MM.1S (cell line): Measurements from ENCODE around the gene NPEPL1.

ENCODE experiments used
- DNase-seq: peaks from one replicate; pipeline ENCODE4 v3.0.0-alpha.2; 2015
- H2AFZ ChIP-seq: fragments of 300-600 bp; sonication (generic); 2 replicates; pipeline ENCODE4 v1.6.0; 2016; ENCODE audit warnings: antibody characterized with exemption, low read length
- H3F3A ChIP-seq: fragments of 300-600 bp; sonication (generic); 2 replicates; pipeline ENCODE4 v1.6.1; 2016; ENCODE audit warnings: mild to moderate bottlenecking, antibody characterized with exemption, low read length, moderate library complexity, mixed read lengths; ENCODE audit not compliant: insufficient read depth
- H3K27ac ChIP-seq: fragments of 300-600 bp; sonication (generic); 2 replicates; pipeline ENCODE4 v1.5.1; 2016; ENCODE audit warnings: mild to moderate bottlenecking, low read length
- H3K27me3 ChIP-seq: fragments of 300-600 bp; sonication (generic); replicated peaks from 2 replicates; pipeline ENCODE4 v1.6.0; 2016; ENCODE audit warnings: low read length; ENCODE audit not compliant: insufficient read depth
- H3K36me3 ChIP-seq: fragments of 300-600 bp; sonication (generic); replicated peaks from 2 replicates; pipeline ENCODE4 v1.6.1; 2016; ENCODE audit warnings: mild to moderate bottlenecking, low read length, mixed read lengths; ENCODE audit not compliant: insufficient read depth
- H3K4me1 ChIP-seq: fragments of 300-600 bp; sonication (generic); 2 replicates; pipeline ENCODE4 v1.6.1; 2016; ENCODE audit warnings: low read length, mixed read lengths
- H3K4me2 ChIP-seq: fragments of 300-600 bp; sonication (generic); 2 replicates; pipeline ENCODE4 v1.6.0; 2016; ENCODE audit warnings: low read depth, low read length
- H3K4me3 ChIP-seq: fragments of 300-600 bp; sonication (generic); 2 replicates; pipeline ENCODE4 v1.5.1; 2016; ENCODE audit warnings: low read length, mixed read lengths
- H3K79me2 ChIP-seq: fragments of 300-600 bp; sonication (generic); 2 replicates; pipeline ENCODE4 v1.6.1; 2016; ENCODE audit warnings: mixed run types, low read length, mixed read lengths
- H3K9ac ChIP-seq: fragments of 300-600 bp; sonication (generic); 2 replicates; pipeline ENCODE4 v1.6.1; 2016; ENCODE audit warnings: low read length, mixed read lengths
- H3K9me2 ChIP-seq: fragments of 300-600 bp; sonication (generic); replicated peaks from 2 replicates; pipeline ENCODE4 v1.6.1; 2016; ENCODE audit warnings: mild to moderate bottlenecking, low read length, mixed read lengths; ENCODE audit not compliant: insufficient read depth
- H3K9me3 ChIP-seq: fragments of 300-600 bp; sonication (generic); replicated peaks from 2 replicates; pipeline ENCODE4 v1.6.1; 2016; ENCODE audit warnings: mild to moderate bottlenecking, low read length, mixed read lengths; ENCODE audit not compliant: insufficient read depth
- H4K20me1 ChIP-seq: fragments of 300-600 bp; sonication (generic); 2 replicates; pipeline ENCODE4 v1.6.1; 2016; ENCODE audit warnings: mild to moderate bottlenecking, low read length, moderate library complexity, mixed read lengths; ENCODE audit not compliant: insufficient read depth
- CTCF ChIP-seq: fragments of 300-600 bp; sonication (generic); IDR thresholded peaks from 2 replicates; pipeline ENCODE4 v1.5.1; 2016; ENCODE audit warnings: antibody characterized with exemption, low read length, mixed read lengths
- EZH2 ChIP-seq: fragments of 300-600 bp; sonication (generic); optimal IDR thresholded peaks from 2 replicates; pipeline ENCODE3; 2017; ENCODE audit warnings: low read depth, mild to moderate bottlenecking, antibody characterized with exemption, low read length, mixed read lengths
- EZH2phosphoT487 ChIP-seq: fragments of 300-600 bp; sonication (generic); IDR thresholded peaks from 2 replicates; pipeline ENCODE4 v1.6.1; 2018; ENCODE audit warnings: antibody characterized with exemption, low read length

The NPEPL1 gene

GRCh38 chr20:58661598-58662473 lies 30.8 kb upstream of the NPEPL1 start:
- Histone ChIP-seq H3K27ac (no peak overlapping the region), H3K4me3 (no peak overlapping the region), H3K36me3 (peaks cover 11% of the 10 kb centered on the region; the same call in 1 of the 2 replicates), H3K79me2 (peaks cover 84% of the 10 kb centered on the region), H2AFZ (no peak overlapping the region), H3F3A (no peaks in the 10 kb centered on the region), H4K20me1 (peaks cover 17% of the 10 kb centered on the region), H3K9me2 (no peaks in the 10 kb centered on the region), H3K27me3 (no peaks in the 10 kb centered on the region), H3K9ac (no peak overlapping the region), H3K9me3 (no peaks in the 10 kb centered on the region), H3K4me1 (no peaks in the 10 kb centered on the region), H3K4me2 (no peak overlapping the region)
- no peak for DNase-seq
- no peak for TF ChIP-seq EZH2phosphoT487
- no peak for TF ChIP-seq CTCF
- no peak for TF ChIP-seq EZH2

GRCh38 chr20:58664331-58664730 lies 28.3 kb upstream of the NPEPL1 start:
- TF ChIP-seq CTCF (no peak), EZH2phosphoT487 (no peak), EZH2 (no peak)

DNA sequence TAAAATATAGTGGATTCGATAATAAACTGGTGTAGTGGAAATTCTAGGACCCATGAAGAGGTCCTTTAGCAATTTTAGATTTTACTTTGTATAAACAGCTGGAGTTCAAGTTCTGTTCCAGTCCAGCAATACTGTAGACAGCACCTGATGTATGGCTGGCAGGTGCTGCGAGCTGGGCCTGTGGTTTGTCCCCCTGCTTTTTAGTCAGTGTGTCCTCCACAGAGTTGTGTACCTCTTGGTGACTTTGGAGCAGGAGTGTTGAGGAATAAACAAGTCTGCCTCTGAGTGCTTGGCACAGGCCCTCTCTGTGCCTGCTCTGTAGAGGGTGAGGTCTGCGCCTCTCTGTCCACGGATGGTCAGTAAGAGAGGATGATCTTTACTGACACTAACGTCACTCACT lies 27.7 kb upstream of the NPEPL1 start:
- peaks cover 10% of the 10 kb centered on the region for H3K4me1 ChIP-seq
- no peaks in the 10 kb centered on the region for H3K9me3 ChIP-seq
- DNase-seq: no peak
- H2AFZ ChIP-seq: no peak overlapping the region
- no peaks in the 10 kb centered on the region for H3K9me2 ChIP-seq
- no peak overlapping the region for H3K9ac ChIP-seq
- H4K20me1 ChIP-seq: peaks cover 12% of the 10 kb centered on the region
- peaks cover 55% of the 10 kb centered on the region for H3K79me2 ChIP-seq
- peaks cover 11% of the 10 kb centered on the region for H3F3A ChIP-seq
- no peak for TF ChIP-seq EZH2phosphoT487
- TF ChIP-seq CTCF: no peak
- TF ChIP-seq EZH2: no peak
- peaks cover 6% of the 10 kb centered on the region; the same call in 1 of the 2 replicates for H3K36me3 ChIP-seq
- H3K4me2 ChIP-seq: no peak overlapping the region
- no peaks in the 10 kb centered on the region for H3K27me3 ChIP-seq
- no peak overlapping the region for H3K27ac ChIP-seq
- H3K4me3 ChIP-seq: no peak overlapping the region

More at GRCh38 chr20:58664331-58664730, 28.3 kb upstream of the NPEPL1 start:
- H3F3A ChIP-seq: peaks cover 7% of the 10 kb centered on the region
- H3K9ac ChIP-seq: no peak overlapping the region
- H4K20me1 ChIP-seq: peaks cover 14% of the 10 kb centered on the region
- H3K36me3 ChIP-seq: peaks cover 8% of the 10 kb centered on the region; the same call in 1 of the 2 replicates
- no peaks in the 10 kb centered on the region for H3K9me2 ChIP-seq
- no peak overlapping the region for H3K4me2 ChIP-seq
- H3K27ac ChIP-seq: no peak overlapping the region
- no peak overlapping the region for H2AFZ ChIP-seq
- no peaks in the 10 kb centered on the region for H3K27me3 ChIP-seq
- DNase-seq: no peak
- H3K4me3 ChIP-seq: no peak overlapping the region
- no peaks in the 10 kb centered on the region for H3K9me3 ChIP-seq
- H3K4me1 ChIP-seq: peaks cover 7% of the 10 kb centered on the region
- peaks cover 61% of the 10 kb centered on the region for H3K79me2 ChIP-seq
